Stimulated activated CD4-positive, alpha-beta T cell treated with anti-CD3 and anti-CD28 coated beads, Interleukin-12 subunit alpha, Interleukin-12 subunit beta, amount 100 ng/mL, for 4 hours (primary cell): ENCODE measurements around the gene RBM26.

Experiments used
- DNase-seq: peaks from one replicate; pipeline ENCODE4 v3.0.0-alpha.2; 2020

RBM26 gene

DNA sequence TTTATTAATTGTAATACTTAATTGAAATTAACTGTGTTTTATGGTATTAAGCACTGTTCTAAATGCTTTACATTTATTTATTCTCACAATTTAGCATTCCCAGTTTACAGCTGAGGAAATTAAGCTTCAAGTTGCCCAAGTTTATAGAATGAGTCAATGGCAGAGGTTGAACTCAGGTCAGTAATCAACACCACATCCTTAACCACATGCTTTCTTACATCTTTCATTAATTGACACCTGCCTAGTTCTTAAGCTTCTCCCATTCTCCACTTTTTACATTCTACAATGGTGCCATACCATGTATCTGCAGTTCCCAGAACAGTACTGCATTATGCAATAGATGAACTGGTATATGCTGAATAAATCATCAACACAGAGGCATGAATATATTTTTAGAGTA, 11.7 kb upstream of the RBM26 start:
- DNase-seq, result no peak

DNA sequence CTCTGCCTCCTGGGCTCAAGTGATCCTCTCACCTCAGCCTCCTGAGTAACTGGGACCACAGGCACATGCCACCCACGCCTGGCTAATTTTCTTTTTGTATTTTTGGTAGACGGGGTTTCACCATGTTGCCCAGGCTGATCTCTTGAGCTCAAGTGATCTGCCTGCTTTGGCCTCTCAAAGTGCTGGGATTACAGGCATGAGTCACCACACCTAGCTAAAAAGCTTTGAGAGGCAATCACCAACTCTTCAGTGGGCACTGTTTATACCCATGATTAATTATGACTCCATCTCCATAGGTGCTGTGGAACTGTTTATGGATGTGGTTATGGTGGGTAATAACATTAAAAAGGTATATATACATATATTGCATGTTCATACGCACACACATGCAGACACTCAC, 7.5 kb upstream of the RBM26 start:
- DNase-seq, result no peak

GRCh38 chr13:79409828-79410227, 3.8 kb upstream of the RBM26 start:
- DNase-seq, result no peak

DNA sequence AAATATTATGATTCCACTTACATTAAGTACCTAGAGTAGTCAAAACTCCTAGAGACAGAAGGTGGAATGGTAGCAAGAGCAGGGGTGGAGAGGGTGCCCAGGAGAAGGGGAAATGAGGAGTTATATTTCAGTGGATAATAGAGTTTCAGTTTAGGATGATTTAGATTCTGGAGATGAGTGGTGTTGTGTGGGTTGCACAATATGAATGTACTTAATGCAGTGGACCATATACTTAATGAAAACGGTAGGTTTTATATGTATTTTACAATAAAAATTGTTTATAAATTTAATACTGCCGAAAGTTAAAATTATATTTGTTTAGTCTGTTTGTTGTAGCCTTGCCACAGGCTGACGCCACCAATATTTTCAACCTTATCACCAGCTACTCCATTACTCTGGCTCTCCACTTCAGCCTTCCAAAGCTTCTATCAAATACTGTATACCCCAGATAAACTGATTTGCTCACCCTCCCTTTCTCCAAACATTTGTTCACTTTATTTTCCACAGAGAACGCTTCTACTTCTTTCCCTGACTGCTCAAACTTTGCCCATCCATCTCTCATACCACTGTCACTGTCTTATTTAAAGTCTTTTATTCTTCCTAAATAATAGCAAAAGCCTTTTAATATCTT, 1.4 kb upstream of the RBM26 start:
- DNase-seq, result no peak

GRCh38 chr13:79406597-79406908, 498 bp upstream of the RBM26 start:
- DNase-seq, result no peak

DNA sequence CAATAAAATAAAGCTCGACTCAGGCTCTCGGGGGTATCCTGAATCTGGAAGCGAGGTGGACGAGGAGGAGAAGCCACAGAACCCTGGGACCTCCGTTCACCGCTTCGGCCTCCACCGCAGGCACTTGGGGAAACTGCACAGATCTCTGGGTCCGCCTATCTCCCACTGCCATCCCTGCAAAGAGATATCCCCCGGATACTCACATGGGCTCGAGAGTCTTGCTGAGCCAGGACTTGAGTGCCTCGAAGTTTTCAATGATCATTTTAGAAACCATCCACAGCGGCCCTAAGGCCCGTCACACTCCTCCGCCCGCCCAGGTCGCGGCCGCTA, 589 bp downstream of the RBM26 start:
- DNase-seq, result peak; percentile 11

DNA sequence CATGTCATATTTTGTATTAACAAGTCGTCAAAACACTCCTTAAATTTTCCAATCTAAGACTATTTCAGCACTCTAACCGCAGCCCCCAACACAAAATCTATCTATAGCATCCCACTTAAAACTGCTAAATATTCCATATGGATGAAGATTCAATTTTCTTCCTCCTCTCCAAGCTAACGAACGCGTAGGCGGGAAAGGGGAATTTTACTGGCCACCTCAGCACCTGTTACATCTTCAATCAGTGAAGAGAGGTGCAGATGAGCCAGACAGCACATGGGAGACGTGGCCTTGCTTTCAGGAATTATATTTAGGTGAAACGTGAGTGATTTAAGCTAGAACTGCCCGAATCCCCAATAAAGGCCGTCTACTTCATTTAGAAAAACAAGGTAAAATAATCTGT, 1.1 kb downstream of the RBM26 start:
- DNase-seq, result peak; percentile 18

DNA sequence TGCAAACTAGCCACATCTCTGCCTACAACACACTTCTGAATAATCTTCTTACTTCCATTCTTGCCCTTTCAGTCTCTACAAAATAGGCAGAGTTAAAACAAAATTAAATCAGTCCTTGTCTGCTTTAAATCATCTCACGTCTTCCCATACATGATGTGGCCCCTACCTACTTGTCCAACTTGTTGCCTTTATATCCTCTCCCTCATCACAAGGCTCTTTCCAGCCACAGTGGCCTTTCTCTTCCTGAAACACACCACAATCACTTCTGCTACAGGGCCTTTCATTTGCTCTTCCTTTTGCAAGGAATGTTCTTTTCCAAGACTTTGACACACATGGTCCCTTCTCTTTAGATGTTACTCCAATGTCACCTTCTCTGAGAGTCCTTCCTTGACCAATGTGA, 1.7 kb downstream of the RBM26 start:
- no peak for DNase-seq

GRCh38 chr13:79403113-79403512, 2.9 kb downstream of the RBM26 start:
- DNase-seq, result no peak

DNA sequence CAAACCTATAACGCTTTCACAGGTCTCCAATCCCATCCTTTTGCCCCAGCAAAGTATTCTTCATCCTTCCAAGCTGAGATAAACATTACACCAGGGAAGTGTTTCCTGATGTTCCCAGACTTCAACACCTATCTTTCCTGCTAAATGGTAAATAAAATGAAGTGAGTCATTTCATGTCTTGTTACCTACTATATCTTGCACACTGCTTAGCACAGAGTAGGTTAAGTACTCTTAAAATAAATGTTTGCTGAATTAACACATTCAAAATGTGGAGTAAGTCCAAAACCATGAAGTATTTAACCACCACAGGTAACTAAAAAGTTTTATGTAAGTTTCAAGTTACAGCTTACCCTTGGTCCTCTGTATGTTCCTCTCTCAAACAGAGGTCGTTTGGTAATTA, 3.4 kb downstream of the RBM26 start:
- no peak for DNase-seq

- DNase-seq, result no peak
Measured at GRCh38 chr13:79402074-79402635, 3.9 kb downstream of the RBM26 start.

- no peak for DNase-seq
Measured at GRCh38 chr13:79401259-79402070, 4.6 kb downstream of the RBM26 start.

DNA sequence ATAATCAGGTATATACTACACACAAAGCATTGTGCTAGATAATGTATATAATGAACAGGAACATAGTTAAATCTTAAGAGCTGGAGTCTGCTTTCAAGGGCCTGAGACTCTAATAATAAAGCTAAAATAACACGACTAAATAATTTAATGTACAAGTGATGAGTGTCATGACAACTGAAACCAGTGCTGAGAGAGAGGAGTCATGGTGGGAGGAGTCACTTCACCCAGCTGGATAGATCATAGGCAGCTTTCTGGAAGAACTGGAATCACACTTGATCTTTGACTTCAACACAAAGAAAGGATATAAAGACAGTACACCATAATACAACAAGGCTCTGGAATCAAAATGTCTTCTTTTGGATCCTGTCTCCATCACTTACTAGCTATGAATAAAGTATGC, 7.1 kb downstream of the RBM26 start:
- no peak for DNase-seq

DNA sequence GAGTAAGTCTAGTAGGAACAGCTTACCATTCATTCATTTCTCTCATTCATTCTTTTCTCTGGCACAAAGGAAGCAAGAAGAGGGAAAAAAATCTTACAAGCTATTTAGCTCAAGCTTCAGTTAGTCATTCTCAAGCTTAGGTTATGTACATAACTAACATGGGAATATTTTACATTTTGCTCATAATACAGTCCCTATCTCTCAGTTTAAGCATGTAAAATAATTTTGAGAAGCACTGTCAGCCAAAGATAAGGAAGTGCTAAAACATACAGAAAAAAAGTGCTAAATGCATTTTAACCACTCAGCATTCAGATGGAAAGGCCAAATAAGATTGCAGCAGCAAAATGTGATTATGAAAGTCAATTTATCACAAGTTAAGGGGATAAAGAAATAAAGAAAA, 7.9 kb downstream of the RBM26 start:
- no peak for DNase-seq

GRCh38 chr13:79395881-79396280, 10.2 kb downstream of the RBM26 start:
- DNase-seq, result no peak

GRCh38 chr13:79393564-79394249, 12.3 kb downstream of the RBM26 start:
- no peak for DNase-seq

GRCh38 chr13:79392882-79393563, 13.0 kb downstream of the RBM26 start:
- DNase-seq, result no peak

GRCh38 chr13:79389026-79389425, 17.0 kb downstream of the RBM26 start:
- no peak for DNase-seq

DNA sequence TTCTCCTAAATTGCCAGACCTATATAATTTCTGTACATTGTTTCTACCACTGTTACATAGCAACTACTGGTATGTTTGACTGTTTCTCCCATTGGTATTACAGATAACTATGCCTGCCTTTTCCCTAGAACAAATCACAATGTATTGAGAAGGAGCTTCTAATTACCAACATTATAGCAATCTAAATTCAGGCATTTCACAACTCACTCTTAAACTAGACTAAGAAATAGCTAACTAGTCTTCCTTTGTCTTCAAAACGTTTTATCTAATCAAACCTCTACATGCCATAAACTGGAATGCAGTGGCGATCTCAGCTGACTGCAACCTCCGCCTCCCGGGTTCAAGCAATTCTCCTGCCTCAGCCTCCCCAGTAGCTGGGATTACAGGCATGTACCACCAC, 18.2 kb downstream of the RBM26 start:
- DNase-seq, result no peak

GRCh38 chr13:79386125-79386826, 19.8 kb downstream of the RBM26 start:
- no peak for DNase-seq

DNA sequence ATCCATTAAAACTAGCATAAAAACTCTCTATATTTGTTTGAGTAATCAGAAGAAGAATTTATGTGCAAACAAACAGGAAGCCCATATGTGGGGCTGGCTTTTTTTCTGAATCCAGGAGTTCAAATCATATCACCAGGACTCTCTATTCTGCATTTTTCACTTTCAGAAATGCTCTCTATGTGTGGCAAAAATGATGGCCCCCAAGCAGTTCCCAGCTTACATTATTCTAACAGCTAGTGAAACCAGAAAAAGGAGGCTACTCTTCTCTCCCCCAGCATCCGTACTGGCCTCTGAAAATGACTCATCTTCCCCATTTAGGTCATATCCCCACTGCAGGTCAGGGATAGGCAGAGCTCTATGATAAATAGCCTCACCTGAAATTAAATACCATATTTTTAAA, 20.4 kb downstream of the RBM26 start:
- no peak for DNase-seq

DNA sequence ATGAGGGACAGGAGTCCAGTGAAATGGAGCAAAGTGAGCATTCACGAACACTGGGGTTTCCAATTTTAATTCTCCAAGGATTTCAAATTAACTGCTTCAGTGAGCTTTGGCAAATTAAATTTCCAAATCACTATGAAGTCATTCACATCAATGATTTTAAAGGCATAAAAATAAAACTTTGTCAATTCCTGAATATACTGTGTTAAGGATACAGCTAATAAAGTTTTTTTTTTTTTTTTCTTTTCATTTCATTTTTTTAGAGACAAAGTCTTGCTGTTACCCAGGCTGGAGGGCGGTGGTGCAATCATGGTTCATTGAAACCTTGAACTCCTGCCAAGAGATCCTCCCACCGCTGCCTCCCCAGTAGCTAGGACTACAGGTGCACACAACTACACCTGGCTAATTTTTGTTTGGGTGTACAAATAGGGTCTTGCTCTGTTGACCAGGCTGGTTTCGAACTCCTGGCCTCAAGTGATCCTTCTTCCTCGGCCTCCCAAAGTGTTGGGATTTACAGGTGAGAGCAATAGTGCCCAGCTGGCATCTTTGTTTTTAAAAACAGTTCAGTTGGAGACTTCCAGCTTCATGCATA, 21.9 kb downstream of the RBM26 start:
- DNase-seq, result no peak
